Heart left ventricle (tissue), 16 donors: ENCODE data around the gene STAM. TPM values are rescaled to one million over a fixed set of nuclear protein-coding genes. Genes with fewer than 3 reads are reported as not detected.

Experiments
- ATAC-seq, 4 donors: fragments of 200-7000 bp; cut with Tn5 transposase; one replicate each; pipeline ENCODE4 v1.9.1; 2020 to 2022; ENCODE audit warnings: moderate library complexity in 4 of 4, mild to moderate bottlenecking in 3 of 4, moderate number of reproducible peaks in 1 of 4
- DNase-seq, 5 donors: peaks; one replicate each; pipeline ENCODE4 v3.0.0-alpha.2; 2020
- H3K27ac ChIP-seq, 12 donors: fragments of 200-600 bp; sonication (generic) in 4 of 12; one replicate each; pipeline versions ENCODE4 v1.5.0 to v1.8.0; 2016 to 2022; ENCODE audit warnings: mild to moderate bottlenecking in 2 of 12
- H3K27me3 ChIP-seq, 9 donors: fragments of 200-600 bp; sonication (generic) in 2 of 9; one replicate each; pipeline versions ENCODE4 v1.5.1 to v1.8.0; 2016 to 2022; ENCODE audit warnings: mild to moderate bottlenecking in 3 of 9
- H3K36me3 ChIP-seq, 9 donors: fragments of 200-600 bp; sonication (generic) in 2 of 9; one replicate each; pipeline versions ENCODE4 v1.5.0 to v1.8.0; 2018 to 2022; ENCODE audit warnings: mild to moderate bottlenecking in 2 of 9
- H3K4me1 ChIP-seq, 12 donors: fragments of 200-600 bp; sonication (generic) in 4 of 12; one replicate each; pipeline versions ENCODE4 v1.5.0 to v1.8.0; 2016 to 2022; ENCODE audit warnings: mild to moderate bottlenecking in 3 of 12
- H3K4me3 ChIP-seq, 12 donors: fragments of 200-600 bp; sonication (generic) in 4 of 12; one replicate each; pipeline versions ENCODE4 v1.5.0 to v1.8.0; 2017 to 2022; ENCODE audit warnings: mild to moderate bottlenecking in 9 of 12, moderate library complexity in 4 of 12
- H3K9me3 ChIP-seq, 12 donors: fragments of 200-600 bp; sonication (generic) in 4 of 12; one replicate each; pipeline versions ENCODE4 v1.5.0 to v1.8.0; 2016 to 2022; ENCODE audit warnings: mild to moderate bottlenecking in 1 of 12
- POLR2A ChIP-seq, 2 donors: fragments of 450-650 bp; IDR thresholded peaks; one replicate each; pipeline ENCODE4 v1.6.1; 2017; ENCODE audit warnings: antibody characterized with exemption in 2 of 2, mild to moderate bottlenecking in 2 of 2, moderate library complexity in 2 of 2
- WGBS, 4 donors: extraction: QIAGEN DNeasy Blood & Tissue Kit in 2 of 4; methylation state at CpG; one replicate each; pipeline versions ENCODE4 v1.1.5 to v1.1.7; 2013 to 2018; 5-methylcytosine and 5-hydroxymethylcytosine counted together
- intact Hi-C, 10 donors: fragments of 100-400 bp; cut with DNase I; formaldehyde crosslinking; loops; one replicate each; pipeline versions ENCODE4 v1.11.1 to v1.14.2; 2022
- polyA plus RNA-seq, 2 donors: library from polyadenylated mRNA; stranded (reverse); fragments of 200-250 nt; gene quantifications; one replicate each; pipeline ENCODE4 v1.2.3, GENCODE V29; 2013
- total RNA-seq, 9 donors: library from RNA; depleted of rRNA in 2 of 9; stranded (reverse); fragments of >200 nt in 2 of 9; fragmentation: NEBNext Ultra II Directional in 3 of 9; extraction: Animal tissue kit (Norgen Biotek cat#: 25700) in 3 of 9; gene quantifications; one replicate each; pipeline versions ENCODE4 v1.1.0 to v1.2.4, GENCODE V29; 2016 to 2023
- TF ChIP-seq, protein P1 (sequence below), 12 donors: fragments of 200-600 bp; sonication (generic) in 4 of 12; IDR thresholded peaks; one replicate each; pipeline versions ENCODE4 v1.5.0 to v1.8.0; 2018 to 2022; ENCODE audit warnings: antibody characterized with exemption in 12 of 12, mild to moderate bottlenecking in 5 of 12
- donor health status: ischemic (EF 13 %, LVEDD 7.1; RV severe dilation, severe dysfunction).
- donor health status: healthy with polysubstance abuse.
- donor health status: DM: no; HTN: yes; CAD: no.
- donor health status: DM: no; HTN: no; CAD: no.
- donor health status: ischemic (EF 25% LVEDD 6.9; RV normal size, moderate dysfunction).
- donor health status: ischemic (EF 25% LVEDD 5.7; RV mildly dilated, moderate dysfunction).
- donor health status: healthy.
- donor health status: DM: yes; HTN: yes; CAD: no.
- donor health status: ischemic (EF 35%, LVEDD 5.7; RV mildly dilated, moderate dysfunction).
- donor health status: nonischemic (EF 11% LVEDD 7.7; RV severe dilation, severe dysfunction).
- donor health status: DM: yes; HTN: yes; CAD: no.
- donor health status: PGD.
- donor health status: ischemic (EF 29% LVEDD 5.4; RV normal size, mild dysfunction).
- donor health status: nonischemic (EF 23%, LVEDD 6.1; RV moderate dilation, normal function).

The STAM gene
- total and polyA plus RNA-seq, 11 donors, result 10.9 to 40.0 (median 31.8) TPM

DNA sequence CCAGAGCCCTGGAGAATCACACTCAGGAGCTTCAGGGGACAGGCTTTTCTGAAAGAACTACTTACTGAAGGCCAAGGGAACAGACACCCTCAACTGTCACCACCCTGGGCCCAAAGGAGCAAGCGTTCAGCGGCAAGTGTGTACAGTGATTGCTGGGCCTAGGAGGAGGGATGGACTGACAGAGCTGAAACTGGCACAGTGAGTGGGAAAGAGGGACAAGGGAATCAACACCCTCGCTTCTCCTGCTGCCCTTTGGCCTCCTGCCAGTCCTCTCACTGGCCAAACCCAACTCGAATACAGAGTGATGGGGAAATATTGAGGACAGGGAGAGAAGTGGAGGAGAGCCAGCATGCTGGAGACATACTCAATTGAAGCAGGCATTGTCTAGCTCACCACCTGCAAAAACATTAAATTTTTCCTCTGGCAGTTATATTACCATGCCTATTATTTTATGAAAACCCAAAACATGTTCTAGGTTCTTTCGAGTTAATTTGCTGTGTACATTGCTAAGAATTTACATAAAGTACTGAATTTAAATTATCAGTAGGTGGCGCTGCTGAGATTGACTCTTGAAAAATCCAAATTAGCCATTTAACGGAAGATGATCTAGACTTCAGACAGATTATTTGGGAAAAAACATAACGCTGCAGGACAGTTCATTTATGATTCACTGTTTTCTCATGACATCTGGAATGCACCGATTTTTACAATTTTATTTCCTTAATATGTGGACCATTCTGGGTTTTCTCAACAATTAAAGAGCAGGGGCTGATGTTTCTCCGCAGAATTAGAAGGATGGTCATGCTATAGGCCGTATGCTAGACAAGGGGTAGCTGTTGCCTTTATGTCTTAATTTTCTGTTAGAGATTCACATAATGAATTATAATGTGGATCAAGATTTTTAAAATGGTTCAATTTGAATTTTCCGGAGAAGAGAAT lies 93.3 kb downstream of the STAM start:
- H3K9me3 ChIP-seq, result no peaks in the 10 kb centered on the region
- intact Hi-C loops, result loop anchor here in 1 of 10 donors (10.0 kb wide), 1 partner anchor 478 kb away; no protein-coding TSS in a partner anchor
- no peaks in the 10 kb centered on the region for H3K36me3 ChIP-seq
- no peak overlapping the region for H3K4me3 ChIP-seq
- H3K27me3 ChIP-seq, result no peaks in the 10 kb centered on the region
- WGBS, 4 donors, result 43 to 47% (median 46%) methylated on average over 12 of the region's 12 CpGs
- peaks cover 0 to 26% (median 13%) of the 10 kb centered on the region in 12 donors for H3K4me1 ChIP-seq
- DNase-seq (peak in 4 of 5 donors; percentile 35 to 83 (median 53)), ATAC-seq (peak; percentile 34 to 71 (median 42))
- peak overlapping the region in 5 of 12 donors; percentile 12 to 83 (median 16) for H3K27ac ChIP-seq
- no peak for TF ChIP-seq POLR2A (IDR thresholded peaks at IDR 0.05)
- TF ChIP-seq, protein P1, sequence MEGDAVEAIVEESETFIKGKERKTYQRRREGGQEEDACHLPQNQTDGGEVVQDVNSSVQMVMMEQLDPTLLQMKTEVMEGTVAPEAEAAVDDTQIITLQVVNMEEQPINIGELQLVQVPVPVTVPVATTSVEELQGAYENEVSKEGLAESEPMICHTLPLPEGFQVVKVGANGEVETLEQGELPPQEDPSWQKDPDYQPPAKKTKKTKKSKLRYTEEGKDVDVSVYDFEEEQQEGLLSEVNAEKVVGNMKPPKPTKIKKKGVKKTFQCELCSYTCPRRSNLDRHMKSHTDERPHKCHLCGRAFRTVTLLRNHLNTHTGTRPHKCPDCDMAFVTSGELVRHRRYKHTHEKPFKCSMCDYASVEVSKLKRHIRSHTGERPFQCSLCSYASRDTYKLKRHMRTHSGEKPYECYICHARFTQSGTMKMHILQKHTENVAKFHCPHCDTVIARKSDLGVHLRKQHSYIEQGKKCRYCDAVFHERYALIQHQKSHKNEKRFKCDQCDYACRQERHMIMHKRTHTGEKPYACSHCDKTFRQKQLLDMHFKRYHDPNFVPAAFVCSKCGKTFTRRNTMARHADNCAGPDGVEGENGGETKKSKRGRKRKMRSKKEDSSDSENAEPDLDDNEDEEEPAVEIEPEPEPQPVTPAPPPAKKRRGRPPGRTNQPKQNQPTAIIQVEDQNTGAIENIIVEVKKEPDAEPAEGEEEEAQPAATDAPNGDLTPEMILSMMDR (IDR thresholded peaks at IDR 0.05), result peak; percentile 46 to 82 (median 64)

DNA sequence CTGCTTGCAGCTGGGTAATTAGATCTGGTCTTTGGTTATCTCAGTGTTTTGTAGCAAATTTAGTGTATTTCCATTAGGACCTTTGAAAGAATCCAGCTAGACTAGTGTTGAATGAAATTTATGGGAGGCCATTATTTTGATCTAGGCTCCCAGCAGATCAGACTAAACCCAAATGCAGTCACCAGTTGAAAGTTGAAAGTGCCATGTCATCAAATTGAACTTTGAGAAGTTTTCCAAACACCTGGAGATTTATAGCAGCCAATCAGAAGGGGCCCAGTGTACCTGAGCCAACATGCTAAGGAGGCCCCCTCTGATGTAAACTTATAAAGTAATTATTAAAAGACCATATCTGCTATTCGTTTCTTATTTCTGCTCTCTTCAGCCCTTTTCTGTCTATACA lies 96.7 kb downstream of the STAM start:
- no peak for TF ChIP-seq POLR2A (IDR thresholded peaks at IDR 0.05)
- TF ChIP-seq, protein P1 (IDR thresholded peaks at IDR 0.05), result no peak
- intact Hi-C loops, result loop anchor here in 2 of 10 donors (5.0 kb wide), 1 partner anchor 133 kb away; no protein-coding TSS in a partner anchor
- no peak overlapping the region for H3K4me3 ChIP-seq
- H3K9me3 ChIP-seq, result no peaks in the 10 kb centered on the region
- H3K27me3 ChIP-seq, result no peaks in the 10 kb centered on the region
- DNase-seq, result no peak
- no peaks in the 10 kb centered on the region for H3K36me3 ChIP-seq
- H3K27ac ChIP-seq, result no peak overlapping the region
- 81 to 96% (median 91%) methylated on average over 1 of the region's 1 CpG for WGBS, 4 donors
- peaks cover 0 to 42% (median 7%) of the 10 kb centered on the region in 12 donors for H3K4me1 ChIP-seq
- no peak for ATAC-seq

DNA sequence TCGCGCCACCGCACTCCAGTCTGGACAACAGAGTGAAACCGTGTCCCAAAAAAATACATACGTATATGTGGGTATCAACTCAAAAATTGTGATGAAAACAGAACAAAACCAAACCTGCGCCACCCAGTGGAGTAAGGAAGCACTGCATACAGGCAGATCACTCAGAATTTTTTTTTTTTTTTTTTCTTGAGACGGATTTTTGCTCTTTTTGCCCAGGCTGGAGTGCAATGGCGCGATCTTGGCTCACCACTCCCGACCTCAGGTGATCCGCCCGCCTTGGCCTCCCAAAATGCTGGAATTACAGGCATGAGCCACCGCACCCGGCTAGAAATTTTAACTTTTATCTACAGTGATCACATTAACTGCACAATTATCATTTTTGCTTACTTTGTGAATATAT lies 99.0 kb downstream of the STAM start:
- Histone ChIP-seq H3K9me3 (no peaks in the 10 kb centered on the region), H3K4me3 (peak overlapping the region in 2 of 12 donors; percentile 21 to 24), H3K27me3 (no peaks in the 10 kb centered on the region), H3K4me1 (peaks cover 0 to 29% (median 4%) of the 10 kb centered on the region in 12 donors), H3K36me3 (no peaks in the 10 kb centered on the region), H3K27ac (no peak overlapping the region)
- ATAC-seq (no peak), DNase-seq (peak; percentile 29 to 70 (median 56))
- 27 to 39% (median 33%) methylated on average over 14 of the region's 14 CpGs for WGBS, 4 donors
- intact Hi-C loops, result loop anchor here in 9 of 10 donors (1.0 to 5.0 kb wide), 4 partner anchors 134 to 136 kb away; no protein-coding TSS in a partner anchor
- TF ChIP-seq, protein P1 (IDR thresholded peaks at IDR 0.05), result peak; percentile 72 to 89 (median 86)
- no peak for TF ChIP-seq POLR2A (IDR thresholded peaks at IDR 0.05)

DNA sequence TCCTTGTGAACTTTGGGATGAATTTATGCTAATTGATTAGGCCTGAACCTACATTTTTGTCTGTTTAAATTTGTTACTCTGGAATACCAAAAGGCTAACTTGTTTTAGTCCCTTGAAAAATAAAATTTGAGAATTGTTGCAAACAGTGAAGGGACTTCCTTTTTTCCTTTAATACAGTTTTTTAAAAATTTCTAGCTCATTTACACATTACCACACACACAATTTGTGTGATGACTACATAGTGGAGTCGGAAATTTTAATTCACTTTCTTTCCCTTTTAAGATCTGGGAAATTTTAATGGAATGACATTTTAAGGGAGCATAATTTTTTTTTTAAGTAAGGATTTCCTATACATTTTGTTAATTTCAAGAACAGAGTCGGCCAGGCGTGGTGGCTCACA lies 99.5 kb downstream of the STAM start:
- H3K36me3 ChIP-seq, result no peaks in the 10 kb centered on the region
- 94 to 96% (median 95%) methylated on average over 3 of the region's 3 CpGs for WGBS, 4 donors
- H3K4me1 ChIP-seq, result peaks cover 0 to 29% (median 4%) of the 10 kb centered on the region in 12 donors

More for the DNA sequence above, 99.5 kb downstream of the STAM start:
- Histone ChIP-seq H3K27ac (peak overlapping the region in 1 of 12 donors; percentile 67), H3K27me3 (no peaks in the 10 kb centered on the region), H3K9me3 (no peaks in the 10 kb centered on the region), H3K4me3 (no peak overlapping the region)
- ATAC-seq, result no peak
- no peak for DNase-seq
- TF ChIP-seq POLR2A (IDR thresholded peaks at IDR 0.05), result no peak
- TF ChIP-seq, protein P1 (IDR thresholded peaks at IDR 0.05), result no peak
- intact Hi-C loops, result loop anchor here in 9 of 10 donors (1.0 to 5.0 kb wide), 4 partner anchors 135 to 137 kb away; no protein-coding TSS in a partner anchor
